OCI-LY1 (cell line): ENCODE data around the gene GNG2.

Source experiments
- EZH2 ChIP-seq: fragments of 200-600 bp; sonication (generic), shearing (Covaris generic); IDR thresholded peaks from 2 replicates; pipeline ENCODE4 v1.8.0; 2017; ENCODE audit warnings: borderline replicate concordance, mixed run types, mild to moderate bottlenecking, antibody characterized with exemption, low read length, moderate library complexity, mixed read lengths
- TF ChIP-seq, protein P1 (sequence below): fragments of 200-600 bp; sonication (generic), shearing (Covaris generic); IDR thresholded peaks from 2 replicates; pipeline ENCODE4 v1.5.1; 2017; ENCODE audit warnings: mild to moderate bottlenecking, antibody characterized with exemption, low read length, moderate library complexity, mixed read lengths

DNA sequence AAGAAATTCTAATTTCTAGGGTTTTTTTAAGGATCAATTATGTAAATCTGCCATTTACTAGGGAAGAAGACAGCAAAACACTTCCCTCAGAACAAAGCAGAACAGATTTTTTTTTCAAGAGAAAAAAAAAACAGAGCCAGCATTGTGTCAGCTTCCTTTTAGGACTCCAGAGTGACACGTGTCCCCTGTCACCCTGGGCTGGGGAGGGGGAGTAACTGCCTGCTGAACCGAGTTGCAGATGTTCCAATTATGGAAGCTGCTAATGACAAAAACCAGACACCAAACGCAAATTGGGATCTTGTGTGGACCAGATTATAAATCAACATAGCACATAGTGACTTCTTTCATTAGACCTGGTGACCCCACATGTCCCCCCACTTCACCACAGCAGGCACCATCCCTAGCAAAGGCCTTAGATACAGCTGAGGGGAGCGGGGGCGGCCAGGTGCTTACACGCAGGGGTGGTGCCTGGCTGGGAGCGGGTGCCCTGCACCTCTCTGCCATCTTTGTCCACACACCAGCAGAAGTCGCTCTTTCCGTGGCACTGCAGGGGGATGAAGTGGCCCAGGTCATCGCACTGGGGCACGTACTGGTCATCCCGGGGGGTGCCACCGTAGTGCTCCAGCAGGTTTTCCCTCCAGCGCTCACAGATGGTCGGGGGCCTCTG lies 154.3 kb downstream of the GNG2 start:
- TF ChIP-seq, protein P1, sequence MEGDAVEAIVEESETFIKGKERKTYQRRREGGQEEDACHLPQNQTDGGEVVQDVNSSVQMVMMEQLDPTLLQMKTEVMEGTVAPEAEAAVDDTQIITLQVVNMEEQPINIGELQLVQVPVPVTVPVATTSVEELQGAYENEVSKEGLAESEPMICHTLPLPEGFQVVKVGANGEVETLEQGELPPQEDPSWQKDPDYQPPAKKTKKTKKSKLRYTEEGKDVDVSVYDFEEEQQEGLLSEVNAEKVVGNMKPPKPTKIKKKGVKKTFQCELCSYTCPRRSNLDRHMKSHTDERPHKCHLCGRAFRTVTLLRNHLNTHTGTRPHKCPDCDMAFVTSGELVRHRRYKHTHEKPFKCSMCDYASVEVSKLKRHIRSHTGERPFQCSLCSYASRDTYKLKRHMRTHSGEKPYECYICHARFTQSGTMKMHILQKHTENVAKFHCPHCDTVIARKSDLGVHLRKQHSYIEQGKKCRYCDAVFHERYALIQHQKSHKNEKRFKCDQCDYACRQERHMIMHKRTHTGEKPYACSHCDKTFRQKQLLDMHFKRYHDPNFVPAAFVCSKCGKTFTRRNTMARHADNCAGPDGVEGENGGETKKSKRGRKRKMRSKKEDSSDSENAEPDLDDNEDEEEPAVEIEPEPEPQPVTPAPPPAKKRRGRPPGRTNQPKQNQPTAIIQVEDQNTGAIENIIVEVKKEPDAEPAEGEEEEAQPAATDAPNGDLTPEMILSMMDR, result no peak
- TF ChIP-seq EZH2, result no peak
